Activated T-helper 17 cell treated with anti-CD3 and anti-CD28 coated beads, Interleukin-2, amount 50 U/mL, for 72 hours (primary cell): ENCODE measurements around the gene IMPDH1. TPM values are rescaled to one million over a fixed set of nuclear protein-coding genes. Genes with fewer than 3 reads are reported as not detected.

Experiments
- ATAC-seq: fragments of 150-1000 bp; cut with Tn5 transposase; replicated peaks from 2 replicates; pipeline ENCODE4 v1.10.0; 2021; ENCODE audit warnings: mild to moderate bottlenecking, moderate library complexity
- H3K27ac Mint-ChIP-seq: one replicate; pipeline ENCODE4 v1.8.0; 2022; ENCODE audit warnings: mixed read lengths
- H3K27me3 Mint-ChIP-seq: one replicate; pipeline ENCODE4 v1.8.0; 2022; ENCODE audit warnings: mixed read lengths
- H3K36me3 Mint-ChIP-seq: one replicate; pipeline ENCODE4 v1.8.0; 2022; ENCODE audit warnings: low read depth, mild to moderate bottlenecking, mixed read lengths
- H3K4me1 Mint-ChIP-seq: one replicate; pipeline ENCODE4 v1.8.0; 2022; ENCODE audit warnings: mixed read lengths
- H3K4me3 Mint-ChIP-seq: one replicate; pipeline ENCODE4 v1.8.0; 2022; ENCODE audit warnings: mild to moderate bottlenecking, mixed read lengths
- H3K9me3 Mint-ChIP-seq: one replicate; pipeline ENCODE4 v1.8.0; 2022; ENCODE audit warnings: mixed read lengths
- total RNA-seq, 2 donors: library from RNA; stranded (reverse); gene quantifications; one replicate each; pipeline ENCODE4 v1.2.3, GENCODE V29; 2022

Gene IMPDH1
- total RNA-seq, 2 donors from 2014 or later, result 62.7 to 95.6 TPM

DNA sequence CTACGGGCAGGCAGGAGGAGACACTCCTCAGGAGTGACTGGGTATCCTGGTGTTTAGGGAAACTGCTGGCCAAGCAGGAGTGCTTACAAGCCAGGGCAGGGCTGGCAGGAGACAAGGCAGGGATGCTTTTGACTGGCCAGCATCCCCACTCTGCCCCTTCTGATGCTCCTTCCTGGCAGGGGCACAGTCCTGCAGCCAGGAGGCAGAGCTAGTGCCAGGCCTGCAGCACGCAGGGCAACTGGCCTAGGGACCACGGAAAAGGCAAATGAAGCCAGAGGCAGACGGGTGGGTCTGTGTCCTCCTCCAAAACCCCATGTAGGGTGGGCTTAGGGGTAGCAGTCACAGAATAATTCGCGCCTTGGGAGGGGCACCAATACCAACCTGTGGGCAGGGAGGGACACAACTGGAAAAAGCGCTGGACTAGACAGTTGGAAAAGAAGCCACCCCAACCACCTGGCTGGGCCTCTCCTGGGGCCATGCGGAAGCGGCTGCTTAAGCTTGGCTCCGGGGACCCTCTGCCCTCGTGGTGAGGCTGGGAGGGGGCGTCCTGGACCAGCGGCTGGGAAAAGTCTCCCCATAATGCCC is 4.8 kb downstream of the IMPDH1 start:
- no peaks in the 10 kb centered on the region for H3K9me3 Mint-ChIP-seq
- peaks cover 45% of the 10 kb centered on the region for H3K36me3 Mint-ChIP-seq
- H3K27ac Mint-ChIP-seq, result peak overlapping the region; percentile 77
- H3K4me3 Mint-ChIP-seq, result peak overlapping the region; percentile 87
- no peaks in the 10 kb centered on the region for H3K27me3 Mint-ChIP-seq
- no peak for ATAC-seq
- peaks cover 23% of the 10 kb centered on the region for H3K4me1 Mint-ChIP-seq

DNA sequence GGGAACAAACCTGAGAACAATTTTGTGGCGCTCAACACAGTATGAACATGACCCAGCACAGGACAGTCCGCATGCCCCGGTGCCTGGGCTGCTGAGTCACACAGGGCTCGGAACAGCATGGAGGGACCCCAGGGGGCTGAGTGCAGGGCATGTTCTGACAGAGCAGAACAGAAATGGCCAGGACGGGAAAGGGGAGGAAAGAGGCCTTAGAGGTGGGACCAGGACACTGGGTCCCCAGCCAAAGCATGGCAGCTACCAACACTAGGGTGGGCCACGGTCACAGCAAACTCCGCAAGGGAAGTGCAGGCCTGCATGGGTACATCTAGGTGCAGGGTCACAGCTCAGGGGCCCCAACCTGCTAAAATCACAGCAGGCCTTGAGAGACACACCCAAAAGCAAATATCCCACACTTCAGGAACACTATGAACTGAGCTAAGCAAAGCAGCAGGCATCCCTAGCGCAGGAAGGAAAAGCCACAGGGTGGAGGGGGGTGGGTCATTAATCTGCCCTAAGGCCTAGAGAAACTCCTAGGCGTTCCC is 5.6 kb downstream of the IMPDH1 start:
- peaks cover 52% of the 10 kb centered on the region for H3K36me3 Mint-ChIP-seq
- no peaks in the 10 kb centered on the region for H3K9me3 Mint-ChIP-seq
- H3K27me3 Mint-ChIP-seq, result no peaks in the 10 kb centered on the region
- no peak for ATAC-seq
- H3K4me1 Mint-ChIP-seq, result peaks cover 23% of the 10 kb centered on the region
- peak overlapping the region; percentile 87 for H3K4me3 Mint-ChIP-seq
- peak overlapping the region; percentile 63 for H3K27ac Mint-ChIP-seq

- Mint-ChIP-seq H3K9me3 (no peaks in the 10 kb centered on the region), H3K4me3 (peak overlapping the region; percentile 87), H3K36me3 (peaks cover 58% of the 10 kb centered on the region), H3K27me3 (no peaks in the 10 kb centered on the region), H3K27ac (peak overlapping the region; percentile 63), H3K4me1 (peaks cover 23% of the 10 kb centered on the region)
- ATAC-seq, result no peak
These were observed 6.1 kb downstream of the IMPDH1 start for GRCh38 chr7:128403676-128404075.

DNA sequence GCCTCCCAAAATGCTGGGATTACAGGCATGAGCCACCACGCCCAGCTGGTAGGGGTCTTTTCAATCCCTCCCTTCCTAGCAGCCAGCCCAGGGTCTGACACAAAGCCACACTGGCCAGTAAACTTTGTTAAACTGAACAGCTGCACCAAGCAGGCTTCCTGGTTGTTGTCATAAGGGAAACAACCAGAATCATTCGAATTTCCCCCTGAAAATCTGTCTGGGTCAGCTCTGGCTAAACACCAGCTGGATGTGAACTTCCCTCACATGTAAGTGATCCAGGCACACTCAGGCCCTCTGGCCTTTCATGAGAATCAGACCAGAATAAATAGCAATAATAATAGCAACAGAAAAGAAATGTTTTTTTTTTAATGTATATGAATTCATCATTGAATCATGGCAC is 7.4 kb downstream of the IMPDH1 start:
- Mint-ChIP-seq H3K36me3 (peaks cover 71% of the 10 kb centered on the region), H3K4me1 (peaks cover 23% of the 10 kb centered on the region), H3K27ac (peak overlapping the region; percentile 63), H3K9me3 (no peaks in the 10 kb centered on the region), H3K27me3 (no peaks in the 10 kb centered on the region), H3K4me3 (peak overlapping the region; percentile 87)
- ATAC-seq, result no peak

GRCh38 chr7:128400566-128400965 is 9.2 kb downstream of the IMPDH1 start:
- Mint-ChIP-seq H3K27me3 (no peaks in the 10 kb centered on the region), H3K9me3 (no peaks in the 10 kb centered on the region), H3K4me3 (no peak overlapping the region), H3K36me3 (peaks cover 86% of the 10 kb centered on the region), H3K27ac (no peak overlapping the region), H3K4me1 (peaks cover 16% of the 10 kb centered on the region)
- ATAC-seq, result no peak

DNA sequence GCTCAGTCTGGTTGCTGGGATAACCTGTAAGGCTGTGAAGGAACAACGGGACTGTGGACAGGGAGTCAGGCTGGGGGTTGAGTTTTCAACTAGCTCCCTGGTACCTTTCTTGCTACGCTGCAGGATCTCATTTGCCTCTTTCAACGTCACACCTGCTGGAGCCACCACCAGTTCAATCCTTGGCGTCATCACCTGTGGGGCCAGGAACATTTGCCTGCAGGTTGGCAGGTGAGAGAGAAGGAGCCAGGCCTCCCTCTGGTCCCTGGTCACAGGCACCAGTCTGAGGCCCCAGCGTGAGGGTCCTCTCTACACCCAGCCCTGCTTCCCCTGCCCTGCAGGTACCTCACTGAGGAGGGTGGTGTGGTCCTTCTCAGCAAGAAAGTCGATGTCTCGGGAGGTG is 9.8 kb downstream of the IMPDH1 start:
- no peaks in the 10 kb centered on the region for H3K9me3 Mint-ChIP-seq
- H3K4me3 Mint-ChIP-seq, result no peak overlapping the region
- H3K27ac Mint-ChIP-seq, result no peak overlapping the region
- H3K36me3 Mint-ChIP-seq, result peaks cover 86% of the 10 kb centered on the region
- no peak for ATAC-seq
- H3K4me1 Mint-ChIP-seq, result peaks cover 16% of the 10 kb centered on the region
- no peaks in the 10 kb centered on the region for H3K27me3 Mint-ChIP-seq

DNA sequence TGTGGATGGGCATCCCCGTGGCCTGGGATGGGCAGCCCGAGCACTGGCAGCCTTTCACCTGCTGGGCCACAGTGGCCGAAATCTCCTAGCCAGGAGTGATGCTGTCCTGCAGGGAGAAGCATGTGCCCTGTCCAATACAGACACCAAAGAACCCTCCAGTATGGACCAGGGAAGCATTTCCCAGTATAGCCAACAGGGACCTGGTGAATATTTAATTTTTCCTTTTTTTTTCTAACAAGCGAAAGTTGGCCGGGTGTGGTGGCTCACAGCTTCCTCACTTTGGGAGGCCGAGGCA is 11.0 kb downstream of the IMPDH1 start:
- no peaks in the 10 kb centered on the region for H3K27me3 Mint-ChIP-seq
- no peaks in the 10 kb centered on the region for H3K9me3 Mint-ChIP-seq
- H3K36me3 Mint-ChIP-seq, result peaks cover 80% of the 10 kb centered on the region
- H3K4me1 Mint-ChIP-seq, result peaks cover 9% of the 10 kb centered on the region
- peak; percentile 39 for ATAC-seq
- H3K4me3 Mint-ChIP-seq, result no peak overlapping the region
- no peak overlapping the region for H3K27ac Mint-ChIP-seq

GRCh38 chr7:128398016-128398840 is 11.6 kb downstream of the IMPDH1 start:
- H3K27ac Mint-ChIP-seq, result no peak overlapping the region
- peaks cover 75% of the 10 kb centered on the region for H3K36me3 Mint-ChIP-seq
- peaks cover 4% of the 10 kb centered on the region for H3K4me1 Mint-ChIP-seq
- H3K27me3 Mint-ChIP-seq, result no peaks in the 10 kb centered on the region
- no peaks in the 10 kb centered on the region for H3K9me3 Mint-ChIP-seq
- H3K4me3 Mint-ChIP-seq, result no peak overlapping the region
- peak; percentile 60 for ATAC-seq

GRCh38 chr7:128396357-128396756 is 13.4 kb downstream of the IMPDH1 start:
- peaks cover 61% of the 10 kb centered on the region for H3K36me3 Mint-ChIP-seq
- H3K4me3 Mint-ChIP-seq, result no peak overlapping the region
- no peak overlapping the region for H3K27ac Mint-ChIP-seq
- no peak for ATAC-seq
- H3K27me3 Mint-ChIP-seq, result no peaks in the 10 kb centered on the region
- peaks cover 3% of the 10 kb centered on the region for H3K4me1 Mint-ChIP-seq
- no peaks in the 10 kb centered on the region for H3K9me3 Mint-ChIP-seq

DNA sequence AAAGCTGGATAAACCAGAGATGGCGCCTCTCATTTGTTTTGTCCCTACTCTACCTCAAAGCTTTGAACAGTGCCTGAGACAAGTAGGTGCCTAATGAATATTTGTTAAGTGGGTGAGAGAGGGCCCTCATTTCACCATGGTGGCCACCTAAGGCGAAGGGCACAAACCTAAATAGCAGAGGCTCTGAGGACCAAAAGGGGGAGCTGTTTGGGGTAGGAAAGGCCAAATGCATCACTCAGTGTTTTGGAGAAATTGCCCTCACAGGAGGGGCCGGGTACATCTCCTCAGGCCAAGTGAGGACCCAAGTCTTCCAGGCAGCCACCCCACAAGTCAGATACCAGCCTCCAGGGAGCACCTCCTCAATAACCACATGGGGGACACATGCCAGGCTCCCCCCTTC is 14.0 kb downstream of the IMPDH1 start:
- no peaks in the 10 kb centered on the region for H3K27me3 Mint-ChIP-seq
- H3K27ac Mint-ChIP-seq, result no peak overlapping the region
- peaks cover 55% of the 10 kb centered on the region for H3K36me3 Mint-ChIP-seq
- ATAC-seq, result no peak
- peaks cover 3% of the 10 kb centered on the region for H3K4me1 Mint-ChIP-seq
- H3K9me3 Mint-ChIP-seq, result no peaks in the 10 kb centered on the region
- no peak overlapping the region for H3K4me3 Mint-ChIP-seq

- Mint-ChIP-seq H3K4me1 (peaks cover 3% of the 10 kb centered on the region), H3K9me3 (no peaks in the 10 kb centered on the region), H3K27ac (no peak overlapping the region), H3K4me3 (no peak overlapping the region), H3K27me3 (no peaks in the 10 kb centered on the region), H3K36me3 (peaks cover 47% of the 10 kb centered on the region)
- no peak for ATAC-seq
These were observed 14.8 kb downstream of the IMPDH1 start for GRCh38 chr7:128394904-128395496.

- no peak for ATAC-seq
- Mint-ChIP-seq H3K4me3 (no peak overlapping the region), H3K36me3 (peaks cover 35% of the 10 kb centered on the region), H3K27me3 (no peaks in the 10 kb centered on the region), H3K4me1 (peaks cover 3% of the 10 kb centered on the region), H3K9me3 (no peaks in the 10 kb centered on the region), H3K27ac (no peak overlapping the region)
These were observed 16.1 kb downstream of the IMPDH1 start for GRCh38 chr7:128393526-128394330.

GRCh38 chr7:128392446-128393327 is 17.1 kb downstream of the IMPDH1 start:
- Mint-ChIP-seq H3K9me3 (no peaks in the 10 kb centered on the region), H3K4me1 (no peaks in the 10 kb centered on the region), H3K36me3 (peaks cover 24% of the 10 kb centered on the region), H3K27ac (no peak overlapping the region), H3K27me3 (no peaks in the 10 kb centered on the region), H3K4me3 (no peak overlapping the region)
- ATAC-seq, result no peak
